Esophagus squamous epithelium (tissue), 4 donors: ENCODE measurements around the gene KCNN4.

Experiments
- CTCF ChIP-seq, 6 experiments: fragments of 450-650 bp in 4 of 6; fragments of 200-600 bp in 2 of 6; sonication (generic) in 2 of 6; IDR thresholded peaks; one replicate each; pipeline ENCODE4 v1.5.1; 2016 to 2019; ENCODE audit warnings: antibody characterized with exemption in 6 of 6, mild to moderate bottlenecking in 4 of 6, moderate library complexity in 4 of 6
- POLR2A ChIP-seq, 4 donors: fragments of 450-650 bp; IDR thresholded peaks; one replicate each; pipeline ENCODE4 v1.6.1; 2017; ENCODE audit warnings: antibody characterized with exemption in 4 of 4, mild to moderate bottlenecking in 4 of 4, moderate library complexity in 3 of 4

- TF ChIP-seq CTCF (IDR thresholded peaks at IDR 0.05) (no peak), POLR2A (IDR thresholded peaks at IDR 0.05) (no peak)
Observed at GRCh38 chr19:43729919-43730318, 50.9 kb downstream of the KCNN4 start.
